ENCODE data around the gene ABCA4.
"Not testable (repeated sequence)": the region's sequence is repeated elsewhere in the genome, so short reads cannot be mapped to it uniquely, and the experiment has no call there.

GRCh38 chr1:93998532-93998931 lies 122.4 kb downstream of the ABCA4 start:
- TF ChIP-seq POLR2A (IDR thresholded peaks at IDR 0.05; ENCODE audit: low read length); GATA1 (IDR thresholded peaks at IDR 0.05; ENCODE audit: low read depth, low read length): not testable (repeated sequence)
